Colon (tissue), 2 donors: Measurements from ENCODE around the gene CKAP4.
"Not testable (repeated sequence)": the region's sequence is repeated elsewhere in the genome, so short reads cannot be mapped to it uniquely, and the experiment has no call there.

Source experiments
- FAIRE-seq: peaks from 2 replicates; lab custom pipeline; 2012; peaks lifted over from hg19 to GRCh38; lab: Jason Lieb, UNC
- donor health status: control.
- donor health status: control.

Gene CKAP4, protein sequence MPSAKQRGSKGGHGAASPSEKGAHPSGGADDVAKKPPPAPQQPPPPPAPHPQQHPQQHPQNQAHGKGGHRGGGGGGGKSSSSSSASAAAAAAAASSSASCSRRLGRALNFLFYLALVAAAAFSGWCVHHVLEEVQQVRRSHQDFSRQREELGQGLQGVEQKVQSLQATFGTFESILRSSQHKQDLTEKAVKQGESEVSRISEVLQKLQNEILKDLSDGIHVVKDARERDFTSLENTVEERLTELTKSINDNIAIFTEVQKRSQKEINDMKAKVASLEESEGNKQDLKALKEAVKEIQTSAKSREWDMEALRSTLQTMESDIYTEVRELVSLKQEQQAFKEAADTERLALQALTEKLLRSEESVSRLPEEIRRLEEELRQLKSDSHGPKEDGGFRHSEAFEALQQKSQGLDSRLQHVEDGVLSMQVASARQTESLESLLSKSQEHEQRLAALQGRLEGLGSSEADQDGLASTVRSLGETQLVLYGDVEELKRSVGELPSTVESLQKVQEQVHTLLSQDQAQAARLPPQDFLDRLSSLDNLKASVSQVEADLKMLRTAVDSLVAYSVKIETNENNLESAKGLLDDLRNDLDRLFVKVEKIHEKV

GRCh38 chr12:106247674-106248311, at the start of gene CKAP4:
Gene CKAP4 (minus strand): TSS chr12:106248020. CDS start chr12:106247851, 169 bp downstream.
- no peak for FAIRE-seq

- no peak for FAIRE-seq
These were observed 49.3 kb upstream of the CKAP4 start for GRCh38 chr12:106297075-106297474.

DNA sequence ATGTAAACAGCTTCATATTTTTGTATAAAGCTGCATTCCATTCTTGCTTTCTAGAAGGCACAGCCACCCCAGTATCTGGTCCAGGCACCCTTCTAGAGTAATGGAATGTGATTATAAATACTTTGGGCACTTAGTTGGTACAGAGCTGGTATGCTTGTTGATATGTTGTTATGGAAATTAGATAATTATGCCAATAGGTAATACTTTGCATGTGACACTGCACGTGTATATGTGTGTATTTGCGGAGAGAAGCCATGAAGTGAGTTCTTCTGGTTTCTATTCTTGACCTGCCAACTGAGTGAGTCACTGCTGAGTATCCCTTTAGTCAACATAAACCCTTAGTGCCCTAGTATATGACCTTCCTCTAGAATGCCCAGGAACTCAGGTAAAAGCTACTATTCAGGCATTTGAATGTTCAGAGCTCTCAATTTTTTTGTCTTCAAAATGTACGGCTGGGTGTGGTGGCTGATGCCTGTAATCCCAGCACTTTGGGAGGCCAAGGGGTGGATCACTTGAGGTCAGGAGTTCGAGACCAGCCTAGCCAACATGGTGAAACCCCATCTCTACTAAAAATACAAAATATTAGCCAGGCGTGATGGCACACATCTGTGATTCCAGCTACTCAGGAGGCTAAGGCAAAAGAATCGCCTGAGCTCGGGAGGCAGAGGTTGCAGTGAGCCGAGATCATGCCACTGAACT, 48.5 kb upstream of the CKAP4 start:
- no peak for FAIRE-seq

- FAIRE-seq: no peak
These were observed 44.5 kb upstream of the CKAP4 start for GRCh38 chr12:106292339-106292738.

- no peak for FAIRE-seq
These were observed 43.5 kb upstream of the CKAP4 start for GRCh38 chr12:106291342-106291741.

- no peak for FAIRE-seq
These were observed 42.8 kb upstream of the CKAP4 start for GRCh38 chr12:106290666-106291065.

DNA sequence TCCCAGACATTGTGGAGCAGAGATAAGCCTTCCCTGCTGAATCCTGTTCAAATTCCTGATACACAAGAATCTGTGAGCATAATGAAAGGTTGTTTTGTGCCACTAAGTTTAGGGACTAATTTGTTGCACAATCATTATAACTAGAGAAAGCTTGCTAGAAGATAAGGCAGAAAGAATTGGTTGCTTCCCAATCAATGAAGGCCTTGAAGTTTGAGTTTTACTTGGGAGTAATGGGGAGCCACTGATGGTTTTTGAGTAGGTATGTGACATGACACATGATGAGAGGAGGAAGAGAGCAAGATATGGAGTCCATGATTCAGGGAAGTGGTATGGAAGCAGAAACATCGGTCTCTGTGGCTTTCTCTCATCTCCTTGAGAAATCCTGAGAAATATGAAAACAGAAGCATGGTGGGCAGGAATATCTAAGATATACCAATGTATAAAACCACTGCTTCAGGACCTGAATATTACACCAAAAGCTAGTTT, 41.4 kb upstream of the CKAP4 start:
- no peak for FAIRE-seq

- no peak for FAIRE-seq
These were observed 40.8 kb upstream of the CKAP4 start for GRCh38 chr12:106288494-106289195.

- FAIRE-seq: no peak
These were observed 40.3 kb upstream of the CKAP4 start for GRCh38 chr12:106288101-106288493.

DNA sequence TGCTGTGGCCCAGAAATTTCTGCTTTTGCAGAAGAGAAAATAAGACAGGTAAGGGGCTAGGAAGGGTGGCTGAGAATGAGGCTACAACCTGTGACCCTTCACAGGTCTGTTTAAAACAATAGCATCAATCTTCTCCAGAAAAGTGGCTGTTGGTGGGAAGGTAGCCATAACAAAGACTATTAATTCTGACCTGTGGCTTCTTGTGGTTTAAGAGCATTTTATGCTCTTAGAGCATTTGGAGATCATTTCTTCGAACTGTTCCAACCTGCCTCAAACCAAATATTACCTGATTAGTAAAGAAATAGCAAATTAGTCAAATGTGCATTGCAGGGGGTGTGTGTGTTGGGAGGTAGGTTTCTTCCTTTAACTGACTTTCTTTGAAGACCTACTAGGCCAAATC, 39.5 kb upstream of the CKAP4 start:
- FAIRE-seq: no peak

- not testable (repeated sequence) for FAIRE-seq
These were observed 38.8 kb upstream of the CKAP4 start for GRCh38 chr12:106286576-106287162.

GRCh38 chr12:106285982-106286381, 38.2 kb upstream of the CKAP4 start:
- FAIRE-seq: no peak

DNA sequence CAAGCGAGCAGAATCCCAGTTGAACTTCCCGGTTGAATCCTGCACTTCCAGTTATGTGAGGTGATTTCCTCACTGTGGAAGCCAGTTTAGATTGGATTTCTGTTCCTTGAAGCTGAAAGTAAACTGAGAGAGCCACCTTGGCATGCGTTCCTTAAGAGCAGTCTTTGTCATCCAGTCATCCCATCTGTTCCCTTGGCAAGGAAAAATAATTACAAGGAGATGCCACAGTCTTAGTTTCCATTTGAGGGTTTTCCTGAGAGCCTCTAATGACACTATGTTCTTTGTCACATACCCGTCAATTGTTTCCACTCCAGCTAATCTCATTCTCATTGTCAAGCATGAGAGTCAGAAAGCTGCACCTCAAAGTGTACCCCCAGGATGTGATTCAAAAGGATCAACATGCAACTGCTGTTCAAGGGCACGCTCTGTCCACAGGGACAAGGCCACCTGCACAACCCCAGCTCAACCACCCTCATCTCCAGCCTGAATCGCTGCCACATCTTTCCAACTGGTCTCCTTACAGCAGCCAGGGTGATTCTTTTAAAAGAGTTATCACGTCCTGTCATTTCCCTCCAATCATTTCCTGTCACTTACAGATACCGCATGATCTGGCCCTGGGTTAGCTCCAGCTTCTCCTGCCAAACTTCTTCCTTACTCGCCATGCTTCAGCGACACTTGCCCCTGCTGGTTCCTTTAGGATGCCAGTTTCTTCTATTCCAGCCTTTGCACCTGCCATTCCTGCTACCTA, 36.7 kb upstream of the CKAP4 start:
- FAIRE-seq: no peak

GRCh38 chr12:106282457-106283097, 34.8 kb upstream of the CKAP4 start:
- no peak for FAIRE-seq

DNA sequence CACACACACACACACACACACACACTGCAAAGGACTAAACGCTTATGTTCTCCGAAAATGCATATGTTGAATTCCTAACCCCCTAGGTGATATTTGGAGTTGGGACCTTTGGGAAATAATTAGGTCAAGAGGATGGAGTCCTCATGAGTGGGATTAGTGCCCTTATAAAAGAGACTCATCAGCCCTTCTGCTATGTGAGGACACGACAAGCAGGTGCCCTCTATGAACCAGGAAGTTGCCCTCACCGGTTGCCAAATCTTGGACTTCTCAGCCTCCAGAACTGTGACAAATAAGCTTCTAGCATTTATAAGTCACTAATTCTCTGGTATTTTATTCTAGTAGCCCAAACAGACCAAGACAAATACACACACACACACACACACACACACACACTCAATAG, 34.0 kb upstream of the CKAP4 start:
- FAIRE-seq: no peak

- FAIRE-seq: no peak
These were observed 33.4 kb upstream of the CKAP4 start for GRCh38 chr12:106281056-106281782.

DNA sequence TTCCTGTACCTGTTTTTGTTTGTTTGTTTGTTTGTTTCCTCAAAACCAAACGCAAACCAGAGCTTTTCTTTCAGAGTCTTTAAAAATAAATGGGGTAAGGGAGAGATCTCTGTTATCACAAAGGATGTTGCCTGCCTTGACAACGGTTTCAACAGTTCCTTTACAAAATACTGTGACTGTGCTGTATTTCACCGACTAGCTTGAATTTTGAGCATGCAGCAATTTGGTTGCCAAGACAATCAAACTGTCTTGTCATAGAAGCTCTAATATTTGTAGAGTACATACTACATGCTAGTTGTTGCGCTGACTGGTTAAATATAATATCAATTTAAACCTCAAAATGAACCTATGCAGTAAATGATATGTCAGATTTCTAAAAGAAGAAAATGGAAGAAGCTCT, 32.3 kb upstream of the CKAP4 start:
- no peak for FAIRE-seq

DNA sequence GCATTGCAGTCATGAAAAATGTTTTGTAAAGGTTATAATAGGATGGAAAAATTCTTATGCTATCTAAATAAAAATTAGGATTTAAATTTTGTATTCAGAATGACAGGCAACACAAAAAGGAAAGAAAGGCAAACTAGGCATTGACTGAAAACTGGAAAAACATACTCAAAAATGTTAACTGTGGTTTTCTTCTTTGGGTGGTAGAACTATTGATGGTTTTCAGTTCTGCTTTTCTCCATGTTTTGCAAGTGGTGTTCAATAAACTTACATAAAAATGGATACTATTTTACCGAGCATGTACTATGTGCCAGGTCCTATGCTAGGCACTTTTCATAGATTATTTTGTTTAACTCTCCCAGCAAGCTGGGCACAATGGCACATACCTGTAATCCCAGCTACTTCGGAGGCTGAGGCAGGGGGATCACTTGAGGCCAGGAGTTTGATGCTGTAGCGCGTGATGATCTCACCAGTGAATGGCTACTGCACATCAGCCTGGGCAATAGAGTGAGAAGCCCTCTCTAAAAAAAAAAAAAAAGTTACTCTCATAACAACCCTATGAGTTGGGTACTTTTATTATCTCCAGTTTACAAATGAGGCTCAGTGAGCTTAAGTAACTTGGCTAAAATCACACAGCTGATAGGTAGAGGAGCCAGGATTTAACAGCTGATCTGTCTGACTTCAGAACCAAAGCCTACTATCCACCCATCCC, 28.4 kb upstream of the CKAP4 start:
- FAIRE-seq: no peak

GRCh38 chr12:106275458-106275857, 27.6 kb upstream of the CKAP4 start:
- no peak for FAIRE-seq
